SK-N-MC (cell line): ENCODE data around the gene SORBS2.

ENCODE experiments used
- EZH2 ChIP-seq: fragments of 200-600 bp; sonication (generic); IDR thresholded peaks from one replicate; pipeline ENCODE4 v1.6.1; 2017; ENCODE audit warnings: antibody characterized with exemption
- POLR2AphosphoS5 ChIP-seq: IDR thresholded peaks from 2 replicates; pipeline ENCODE4 v1.6.1; 2012; ENCODE audit warnings: mild to moderate bottlenecking, low read depth, low read length, borderline replicate concordance

- TF ChIP-seq POLR2AphosphoS5 (no peak), EZH2 (no peak)
Measured at GRCh38 chr4:185700630-185701029, 111.4 kb downstream of the SORBS2 start.
